ENCODE measurements around the gene IFTAP.

GRCh38 chr11:36609383-36609782 is 15.1 kb downstream of the IFTAP start:
- TF ChIP-seq, protein P1, sequence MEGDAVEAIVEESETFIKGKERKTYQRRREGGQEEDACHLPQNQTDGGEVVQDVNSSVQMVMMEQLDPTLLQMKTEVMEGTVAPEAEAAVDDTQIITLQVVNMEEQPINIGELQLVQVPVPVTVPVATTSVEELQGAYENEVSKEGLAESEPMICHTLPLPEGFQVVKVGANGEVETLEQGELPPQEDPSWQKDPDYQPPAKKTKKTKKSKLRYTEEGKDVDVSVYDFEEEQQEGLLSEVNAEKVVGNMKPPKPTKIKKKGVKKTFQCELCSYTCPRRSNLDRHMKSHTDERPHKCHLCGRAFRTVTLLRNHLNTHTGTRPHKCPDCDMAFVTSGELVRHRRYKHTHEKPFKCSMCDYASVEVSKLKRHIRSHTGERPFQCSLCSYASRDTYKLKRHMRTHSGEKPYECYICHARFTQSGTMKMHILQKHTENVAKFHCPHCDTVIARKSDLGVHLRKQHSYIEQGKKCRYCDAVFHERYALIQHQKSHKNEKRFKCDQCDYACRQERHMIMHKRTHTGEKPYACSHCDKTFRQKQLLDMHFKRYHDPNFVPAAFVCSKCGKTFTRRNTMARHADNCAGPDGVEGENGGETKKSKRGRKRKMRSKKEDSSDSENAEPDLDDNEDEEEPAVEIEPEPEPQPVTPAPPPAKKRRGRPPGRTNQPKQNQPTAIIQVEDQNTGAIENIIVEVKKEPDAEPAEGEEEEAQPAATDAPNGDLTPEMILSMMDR (IDR thresholded peaks at IDR 0.05): no peak
- no peak for TF ChIP-seq POLR2A (IDR thresholded peaks at IDR 0.05)
